Measurements from ENCODE around the gene PIK3R5.

DNA sequence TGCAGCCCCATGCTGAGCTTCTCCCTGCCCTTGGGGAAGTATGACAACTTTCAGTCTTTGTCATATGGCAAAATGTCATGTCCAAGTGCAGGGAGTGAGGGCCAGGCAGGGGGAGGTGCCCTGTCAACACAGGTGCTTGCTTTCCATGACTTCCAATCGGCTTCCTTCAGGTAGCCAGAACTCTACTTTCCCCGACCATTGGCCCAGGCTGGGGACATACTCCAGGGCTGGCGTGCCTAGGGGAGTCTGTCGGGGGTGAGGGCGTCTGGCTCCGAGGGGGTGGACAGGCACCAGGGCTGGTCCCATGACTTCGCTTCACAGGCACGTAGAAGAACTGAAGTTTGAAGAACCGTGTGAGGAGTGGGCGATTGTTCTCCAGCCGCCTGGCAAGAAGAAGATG, 78.2 kb downstream of the PIK3R5 start:
- TF ChIP-seq, protein P1, sequence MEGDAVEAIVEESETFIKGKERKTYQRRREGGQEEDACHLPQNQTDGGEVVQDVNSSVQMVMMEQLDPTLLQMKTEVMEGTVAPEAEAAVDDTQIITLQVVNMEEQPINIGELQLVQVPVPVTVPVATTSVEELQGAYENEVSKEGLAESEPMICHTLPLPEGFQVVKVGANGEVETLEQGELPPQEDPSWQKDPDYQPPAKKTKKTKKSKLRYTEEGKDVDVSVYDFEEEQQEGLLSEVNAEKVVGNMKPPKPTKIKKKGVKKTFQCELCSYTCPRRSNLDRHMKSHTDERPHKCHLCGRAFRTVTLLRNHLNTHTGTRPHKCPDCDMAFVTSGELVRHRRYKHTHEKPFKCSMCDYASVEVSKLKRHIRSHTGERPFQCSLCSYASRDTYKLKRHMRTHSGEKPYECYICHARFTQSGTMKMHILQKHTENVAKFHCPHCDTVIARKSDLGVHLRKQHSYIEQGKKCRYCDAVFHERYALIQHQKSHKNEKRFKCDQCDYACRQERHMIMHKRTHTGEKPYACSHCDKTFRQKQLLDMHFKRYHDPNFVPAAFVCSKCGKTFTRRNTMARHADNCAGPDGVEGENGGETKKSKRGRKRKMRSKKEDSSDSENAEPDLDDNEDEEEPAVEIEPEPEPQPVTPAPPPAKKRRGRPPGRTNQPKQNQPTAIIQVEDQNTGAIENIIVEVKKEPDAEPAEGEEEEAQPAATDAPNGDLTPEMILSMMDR (IDR thresholded peaks at IDR 0.05) = no peak
- no peak for TF ChIP-seq EP300 (IDR thresholded peaks at IDR 0.05)
